Measurements from ENCODE around the gene CCM2L. TPM values are rescaled to one million over a fixed set of nuclear protein-coding genes. Genes with fewer than 3 reads are reported as not detected.

The CCM2L gene
- total and polyA plus RNA-seq, 2 of the 8 experiments (the other 6 are each of a cell fraction or from before 2014, with no cell fraction given): 5.5 to 15.8 TPM

DNA sequence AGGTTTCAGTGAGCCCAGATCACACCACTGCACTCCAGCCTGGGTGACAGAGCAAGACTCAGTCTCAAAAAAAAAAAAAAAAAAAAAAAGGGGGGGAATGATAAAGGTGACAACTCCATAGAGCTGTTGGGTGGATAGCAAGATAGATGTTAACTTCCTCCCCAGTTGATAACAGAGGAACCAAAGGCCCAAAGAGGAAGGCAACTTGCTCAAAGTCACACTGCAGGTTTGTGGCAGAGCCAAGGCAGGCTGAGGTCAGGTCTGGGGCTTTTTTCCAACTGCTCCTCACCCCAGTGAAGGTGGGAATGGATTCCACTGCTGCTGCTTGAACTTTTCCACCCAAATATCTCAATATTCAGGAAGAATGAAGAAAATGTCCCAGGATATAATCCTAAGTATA lies 68.6 kb downstream of the CCM2L start (continued):
- no peak for TF ChIP-seq POLR2AphosphoS5 (IDR thresholded peaks at IDR 0.05; ENCODE audit: low read depth, low read length)
- TF ChIP-seq JUN (IDR thresholded peaks at IDR 0.05; ENCODE audit: low read depth, low read length): no peak
- TF ChIP-seq FOSL1 (IDR thresholded peaks at IDR 0.05; ENCODE audit: insufficient read depth, low read depth, low read length): no peak
- TF ChIP-seq SP1 (IDR thresholded peaks at IDR 0.05; ENCODE audit: low read depth, low read length): no peak
- TF ChIP-seq SUZ12 (IDR thresholded peaks at IDR 0.05; ENCODE audit: low read length): no peak
- TF ChIP-seq, protein P1, sequence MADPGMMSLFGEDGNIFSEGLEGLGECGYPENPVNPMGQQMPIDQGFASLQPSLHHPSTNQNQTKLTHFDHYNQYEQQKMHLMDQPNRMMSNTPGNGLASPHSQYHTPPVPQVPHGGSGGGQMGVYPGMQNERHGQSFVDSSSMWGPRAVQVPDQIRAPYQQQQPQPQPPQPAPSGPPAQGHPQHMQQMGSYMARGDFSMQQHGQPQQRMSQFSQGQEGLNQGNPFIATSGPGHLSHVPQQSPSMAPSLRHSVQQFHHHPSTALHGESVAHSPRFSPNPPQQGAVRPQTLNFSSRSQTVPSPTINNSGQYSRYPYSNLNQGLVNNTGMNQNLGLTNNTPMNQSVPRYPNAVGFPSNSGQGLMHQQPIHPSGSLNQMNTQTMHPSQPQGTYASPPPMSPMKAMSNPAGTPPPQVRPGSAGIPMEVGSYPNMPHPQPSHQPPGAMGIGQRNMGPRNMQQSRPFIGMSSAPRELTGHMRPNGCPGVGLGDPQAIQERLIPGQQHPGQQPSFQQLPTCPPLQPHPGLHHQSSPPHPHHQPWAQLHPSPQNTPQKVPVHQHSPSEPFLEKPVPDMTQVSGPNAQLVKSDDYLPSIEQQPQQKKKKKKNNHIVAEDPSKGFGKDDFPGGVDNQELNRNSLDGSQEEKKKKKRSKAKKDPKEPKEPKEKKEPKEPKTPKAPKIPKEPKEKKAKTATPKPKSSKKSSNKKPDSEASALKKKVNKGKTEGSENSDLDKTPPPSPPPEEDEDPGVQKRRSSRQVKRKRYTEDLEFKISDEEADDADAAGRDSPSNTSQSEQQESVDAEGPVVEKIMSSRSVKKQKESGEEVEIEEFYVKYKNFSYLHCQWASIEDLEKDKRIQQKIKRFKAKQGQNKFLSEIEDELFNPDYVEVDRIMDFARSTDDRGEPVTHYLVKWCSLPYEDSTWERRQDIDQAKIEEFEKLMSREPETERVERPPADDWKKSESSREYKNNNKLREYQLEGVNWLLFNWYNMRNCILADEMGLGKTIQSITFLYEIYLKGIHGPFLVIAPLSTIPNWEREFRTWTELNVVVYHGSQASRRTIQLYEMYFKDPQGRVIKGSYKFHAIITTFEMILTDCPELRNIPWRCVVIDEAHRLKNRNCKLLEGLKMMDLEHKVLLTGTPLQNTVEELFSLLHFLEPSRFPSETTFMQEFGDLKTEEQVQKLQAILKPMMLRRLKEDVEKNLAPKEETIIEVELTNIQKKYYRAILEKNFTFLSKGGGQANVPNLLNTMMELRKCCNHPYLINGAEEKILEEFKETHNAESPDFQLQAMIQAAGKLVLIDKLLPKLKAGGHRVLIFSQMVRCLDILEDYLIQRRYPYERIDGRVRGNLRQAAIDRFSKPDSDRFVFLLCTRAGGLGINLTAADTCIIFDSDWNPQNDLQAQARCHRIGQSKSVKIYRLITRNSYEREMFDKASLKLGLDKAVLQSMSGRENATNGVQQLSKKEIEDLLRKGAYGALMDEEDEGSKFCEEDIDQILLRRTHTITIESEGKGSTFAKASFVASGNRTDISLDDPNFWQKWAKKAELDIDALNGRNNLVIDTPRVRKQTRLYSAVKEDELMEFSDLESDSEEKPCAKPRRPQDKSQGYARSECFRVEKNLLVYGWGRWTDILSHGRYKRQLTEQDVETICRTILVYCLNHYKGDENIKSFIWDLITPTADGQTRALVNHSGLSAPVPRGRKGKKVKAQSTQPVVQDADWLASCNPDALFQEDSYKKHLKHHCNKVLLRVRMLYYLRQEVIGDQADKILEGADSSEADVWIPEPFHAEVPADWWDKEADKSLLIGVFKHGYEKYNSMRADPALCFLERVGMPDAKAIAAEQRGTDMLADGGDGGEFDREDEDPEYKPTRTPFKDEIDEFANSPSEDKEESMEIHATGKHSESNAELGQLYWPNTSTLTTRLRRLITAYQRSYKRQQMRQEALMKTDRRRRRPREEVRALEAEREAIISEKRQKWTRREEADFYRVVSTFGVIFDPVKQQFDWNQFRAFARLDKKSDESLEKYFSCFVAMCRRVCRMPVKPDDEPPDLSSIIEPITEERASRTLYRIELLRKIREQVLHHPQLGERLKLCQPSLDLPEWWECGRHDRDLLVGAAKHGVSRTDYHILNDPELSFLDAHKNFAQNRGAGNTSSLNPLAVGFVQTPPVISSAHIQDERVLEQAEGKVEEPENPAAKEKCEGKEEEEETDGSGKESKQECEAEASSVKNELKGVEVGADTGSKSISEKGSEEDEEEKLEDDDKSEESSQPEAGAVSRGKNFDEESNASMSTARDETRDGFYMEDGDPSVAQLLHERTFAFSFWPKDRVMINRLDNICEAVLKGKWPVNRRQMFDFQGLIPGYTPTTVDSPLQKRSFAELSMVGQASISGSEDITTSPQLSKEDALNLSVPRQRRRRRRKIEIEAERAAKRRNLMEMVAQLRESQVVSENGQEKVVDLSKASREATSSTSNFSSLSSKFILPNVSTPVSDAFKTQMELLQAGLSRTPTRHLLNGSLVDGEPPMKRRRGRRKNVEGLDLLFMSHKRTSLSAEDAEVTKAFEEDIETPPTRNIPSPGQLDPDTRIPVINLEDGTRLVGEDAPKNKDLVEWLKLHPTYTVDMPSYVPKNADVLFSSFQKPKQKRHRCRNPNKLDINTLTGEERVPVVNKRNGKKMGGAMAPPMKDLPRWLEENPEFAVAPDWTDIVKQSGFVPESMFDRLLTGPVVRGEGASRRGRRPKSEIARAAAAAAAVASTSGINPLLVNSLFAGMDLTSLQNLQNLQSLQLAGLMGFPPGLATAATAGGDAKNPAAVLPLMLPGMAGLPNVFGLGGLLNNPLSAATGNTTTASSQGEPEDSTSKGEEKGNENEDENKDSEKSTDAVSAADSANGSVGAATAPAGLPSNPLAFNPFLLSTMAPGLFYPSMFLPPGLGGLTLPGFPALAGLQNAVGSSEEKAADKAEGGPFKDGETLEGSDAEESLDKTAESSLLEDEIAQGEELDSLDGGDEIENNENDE (IDR thresholded peaks at IDR 0.05; ENCODE audit: insufficient replicate concordance, low read length): no peak
